Neural cell (in vitro differentiated cells): ENCODE measurements around the gene DAW1. TPM values are rescaled to one million over a fixed set of nuclear protein-coding genes. Genes with fewer than 3 reads are reported as not detected.

Source experiments
- H2AFZ ChIP-seq: fragments of 200-600, 300-800 bp; sonication (generic), shearing (Covaris generic); 2 replicates; pipeline ENCODE4 v1.6.0; 2014; ENCODE audit warnings: low read depth, mild to moderate bottlenecking, antibody characterized with exemption, low read length, moderate library complexity
- H3F3A ChIP-seq: fragments of 200-600 bp; shearing (Covaris generic); 2 replicates; pipeline ENCODE4 v1.6.1; 2016; ENCODE audit warnings: mild to moderate bottlenecking, moderate library complexity, mixed read lengths, antibody characterized with exemption, low read length; ENCODE audit not compliant: insufficient read depth, poor library complexity, severe bottlenecking
- H3K27ac ChIP-seq: fragments of 200-600, 300-800 bp; sonication (generic), shearing (Covaris generic); 2 replicates; pipeline ENCODE4 v1.5.1; 2014; ENCODE audit warnings: mild to moderate bottlenecking, low read length, moderate library complexity
- H3K27me3 ChIP-seq: fragments of 300-800, 200-600 bp; sonication (generic), shearing (Covaris generic); 2 replicates; pipeline ENCODE4 v1.6.0; 2014; ENCODE audit warnings: mild to moderate bottlenecking, low read depth, low read length, moderate library complexity; ENCODE audit not compliant: insufficient read depth
- H3K36me3 ChIP-seq: fragments of 300-800, 200-600 bp; sonication (generic), shearing (Covaris generic); 2 replicates; pipeline ENCODE4 v1.5.1; 2014; ENCODE audit warnings: mild to moderate bottlenecking, antibody characterized with exemption, low read length, moderate library complexity; ENCODE audit not compliant: insufficient read depth
- H3K4me2 ChIP-seq: fragments of 300-800, 200-600 bp; sonication (generic), shearing (Covaris generic); 2 replicates; pipeline ENCODE4 v1.6.0; 2014; ENCODE audit warnings: mild to moderate bottlenecking, low read length
- H3K4me3 ChIP-seq: fragments of 300-800, 200-600 bp; sonication (generic), shearing (Covaris generic); 2 replicates; pipeline ENCODE4 v1.5.1; 2014; ENCODE audit warnings: mild to moderate bottlenecking, low read length, moderate library complexity
- H3K79me2 ChIP-seq: fragments of 200-600 bp; shearing (Covaris generic); replicated peaks from 2 replicates; pipeline ENCODE4 v1.6.0; 2014; ENCODE audit warnings: mild to moderate bottlenecking, low read length, moderate library complexity; ENCODE audit not compliant: insufficient read depth
- H3K9ac ChIP-seq: fragments of 300-800, 200-600 bp; sonication (generic), shearing (Covaris generic); 2 replicates; pipeline ENCODE4 v1.6.1; 2016; ENCODE audit warnings: mild to moderate bottlenecking, low read length, mixed read lengths
- H3K9me2 ChIP-seq: fragments of 200-600 bp; shearing (Covaris generic); 2 replicates; pipeline ENCODE4 v1.6.1; 2016; ENCODE audit warnings: mild to moderate bottlenecking, low read length, mixed read lengths; ENCODE audit not compliant: insufficient read depth
- H3K9me3 ChIP-seq: fragments of 200-600, 300-800 bp; sonication (generic), shearing (Covaris generic); 2 replicates; pipeline ENCODE4 v1.6.1; 2016; ENCODE audit warnings: mild to moderate bottlenecking, mixed run types, low read length, moderate library complexity, mixed read lengths
- H4K20me1 ChIP-seq: fragments of 200-600 bp; shearing (Covaris generic); 2 replicates; pipeline ENCODE4 v1.6.1; 2016; ENCODE audit warnings: mild to moderate bottlenecking, mixed run types; ENCODE audit not compliant: insufficient read depth
- EP300 ChIP-seq: fragments of 450-650 bp; conservative IDR thresholded peaks from 2 replicates; pipeline ENCODE4 v1.6.1; 2014; ENCODE audit warnings: antibody characterized with exemption, mild to moderate bottlenecking, moderate library complexity; ENCODE audit not compliant: poor library complexity, severe bottlenecking
- EZH2 ChIP-seq: fragments of 200-600, 300-800 bp; shearing (Covaris generic), sonication (generic); IDR thresholded peaks from 2 replicates; pipeline ENCODE4 v1.6.1; 2014; ENCODE audit warnings: antibody characterized with exemption, low read length, borderline replicate concordance, mild to moderate bottlenecking; ENCODE audit not compliant: insufficient read depth, poor library complexity, severe bottlenecking
- MXI1 ChIP-seq: fragments of 450-650 bp; conservative IDR thresholded peaks from 2 replicates; pipeline ENCODE4 v1.6.1; 2014; ENCODE audit warnings: antibody characterized with exemption, mild to moderate bottlenecking; ENCODE audit not compliant: poor library complexity, severe bottlenecking
- POLR2AphosphoS5 ChIP-seq: IDR thresholded peaks from 2 replicates; pipeline ENCODE4 v1.6.1; 2012
- RAD21 ChIP-seq: fragments of 450-650 bp; conservative IDR thresholded peaks from 2 replicates; pipeline ENCODE4 v1.6.1; 2014; ENCODE audit warnings: antibody characterized with exemption, mild to moderate bottlenecking, moderate library complexity
- SMC3 ChIP-seq: fragments of 450-650 bp; conservative IDR thresholded peaks from 2 replicates; pipeline ENCODE4 v1.6.1; 2014; ENCODE audit warnings: antibody characterized with exemption, mild to moderate bottlenecking, moderate library complexity; ENCODE audit not compliant: poor library complexity
- TAF1 ChIP-seq: IDR thresholded peaks from 2 replicates; pipeline ENCODE4 v1.6.1; 2012; ENCODE audit warnings: low read depth
- polyA plus RNA-seq: library from polyadenylated mRNA; depleted of rRNA; stranded (reverse); fragments of >200 nt; gene quantifications from 2 replicates; pipeline ENCODE4 v1.2.3, GENCODE V29; 2014
- TF ChIP-seq, protein P1 (sequence below): IDR thresholded peaks from 2 replicates; pipeline ENCODE4 v1.6.1; 2012; ENCODE audit warnings: borderline replicate concordance
- TF ChIP-seq, protein P2 (sequence below): fragments of 450-650 bp; IDR thresholded peaks from 2 replicates; pipeline ENCODE4 v1.5.1; 2014; ENCODE audit warnings: antibody characterized with exemption, mild to moderate bottlenecking, moderate library complexity; ENCODE audit not compliant: poor library complexity, severe bottlenecking

The DAW1 gene
- polyA plus RNA-seq, 1 donor from 2014 or later, result 1.5 TPM

DNA sequence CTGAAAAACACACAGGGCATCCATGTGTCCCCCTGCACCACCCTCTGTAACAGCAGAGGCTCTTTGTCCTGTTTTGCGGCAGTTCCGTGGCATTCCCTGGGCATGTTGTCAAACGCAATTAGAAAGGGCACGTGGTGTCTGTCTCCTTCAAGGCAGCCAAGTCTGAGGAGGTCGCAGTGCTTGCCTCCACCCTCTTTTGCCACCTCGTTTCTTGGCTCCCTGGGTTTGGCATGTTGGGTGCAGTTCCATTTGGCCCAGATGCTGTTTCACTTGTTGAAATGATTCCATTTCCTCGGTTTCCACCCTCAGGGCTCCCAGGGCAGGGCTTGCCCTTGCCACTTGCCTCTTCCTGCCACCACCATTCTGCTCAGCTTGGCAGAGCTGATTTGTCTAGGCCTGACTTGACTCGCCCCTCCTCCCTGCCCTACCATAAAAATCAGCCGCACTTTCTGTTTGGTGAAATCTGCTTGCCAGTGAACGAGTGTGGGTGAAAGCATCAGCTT lies 45.4 kb upstream of the DAW1 start:
- no peak overlapping the region for H3K4me3 ChIP-seq
- H3K36me3 ChIP-seq, result no peaks in the 10 kb centered on the region
- no peaks in the 10 kb centered on the region for H3K79me2 ChIP-seq
- H3K9me2 ChIP-seq, result no peaks in the 10 kb centered on the region
- H4K20me1 ChIP-seq, result no peaks in the 10 kb centered on the region
- H2AFZ ChIP-seq, result no peak overlapping the region
- no peaks in the 10 kb centered on the region for H3K27me3 ChIP-seq
- no peaks in the 10 kb centered on the region for H3F3A ChIP-seq
- H3K27ac ChIP-seq, result no peak overlapping the region
- no peak overlapping the region for H3K4me2 ChIP-seq
- no peaks in the 10 kb centered on the region for H3K9me3 ChIP-seq
- no peak overlapping the region for H3K9ac ChIP-seq
- TF ChIP-seq MXI1, result no peak
- no peak for TF ChIP-seq SMC3
- TF ChIP-seq, protein P1, sequence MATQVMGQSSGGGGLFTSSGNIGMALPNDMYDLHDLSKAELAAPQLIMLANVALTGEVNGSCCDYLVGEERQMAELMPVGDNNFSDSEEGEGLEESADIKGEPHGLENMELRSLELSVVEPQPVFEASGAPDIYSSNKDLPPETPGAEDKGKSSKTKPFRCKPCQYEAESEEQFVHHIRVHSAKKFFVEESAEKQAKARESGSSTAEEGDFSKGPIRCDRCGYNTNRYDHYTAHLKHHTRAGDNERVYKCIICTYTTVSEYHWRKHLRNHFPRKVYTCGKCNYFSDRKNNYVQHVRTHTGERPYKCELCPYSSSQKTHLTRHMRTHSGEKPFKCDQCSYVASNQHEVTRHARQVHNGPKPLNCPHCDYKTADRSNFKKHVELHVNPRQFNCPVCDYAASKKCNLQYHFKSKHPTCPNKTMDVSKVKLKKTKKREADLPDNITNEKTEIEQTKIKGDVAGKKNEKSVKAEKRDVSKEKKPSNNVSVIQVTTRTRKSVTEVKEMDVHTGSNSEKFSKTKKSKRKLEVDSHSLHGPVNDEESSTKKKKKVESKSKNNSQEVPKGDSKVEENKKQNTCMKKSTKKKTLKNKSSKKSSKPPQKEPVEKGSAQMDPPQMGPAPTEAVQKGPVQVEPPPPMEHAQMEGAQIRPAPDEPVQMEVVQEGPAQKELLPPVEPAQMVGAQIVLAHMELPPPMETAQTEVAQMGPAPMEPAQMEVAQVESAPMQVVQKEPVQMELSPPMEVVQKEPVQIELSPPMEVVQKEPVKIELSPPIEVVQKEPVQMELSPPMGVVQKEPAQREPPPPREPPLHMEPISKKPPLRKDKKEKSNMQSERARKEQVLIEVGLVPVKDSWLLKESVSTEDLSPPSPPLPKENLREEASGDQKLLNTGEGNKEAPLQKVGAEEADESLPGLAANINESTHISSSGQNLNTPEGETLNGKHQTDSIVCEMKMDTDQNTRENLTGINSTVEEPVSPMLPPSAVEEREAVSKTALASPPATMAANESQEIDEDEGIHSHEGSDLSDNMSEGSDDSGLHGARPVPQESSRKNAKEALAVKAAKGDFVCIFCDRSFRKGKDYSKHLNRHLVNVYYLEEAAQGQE, result no peak
- no peak for TF ChIP-seq EZH2
- TF ChIP-seq RAD21, result no peak
- no peak for TF ChIP-seq POLR2AphosphoS5
- TF ChIP-seq TAF1, result no peak

DNA sequence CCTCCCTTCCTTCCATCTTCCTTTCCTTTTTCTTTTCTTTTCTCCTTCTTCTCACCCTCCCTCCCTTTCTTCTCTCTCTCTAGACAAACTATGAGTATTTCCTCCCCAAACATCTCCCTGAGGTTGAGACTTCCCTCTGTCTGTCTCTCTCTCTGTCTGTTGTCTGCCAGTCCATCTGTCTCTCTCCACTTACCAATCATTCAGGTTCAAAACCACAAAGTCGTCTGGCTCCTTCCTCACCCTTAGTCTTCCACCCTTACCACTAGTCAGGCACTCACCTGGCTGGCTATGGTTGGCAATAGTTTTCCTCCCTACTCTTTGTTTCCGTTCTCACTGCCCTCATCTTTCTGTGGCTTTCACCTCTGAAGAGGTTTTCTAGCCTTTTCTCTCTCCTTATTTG lies 44.9 kb upstream of the DAW1 start:
- Histone ChIP-seq H3K27me3 (no peaks in the 10 kb centered on the region), H3K9me3 (no peaks in the 10 kb centered on the region), H3K9me2 (no peaks in the 10 kb centered on the region), H3F3A (no peaks in the 10 kb centered on the region), H4K20me1 (no peaks in the 10 kb centered on the region), H3K4me2 (no peak overlapping the region), H3K9ac (no peak overlapping the region), H3K4me3 (no peak overlapping the region), H2AFZ (no peak overlapping the region), H3K36me3 (no peaks in the 10 kb centered on the region), H3K79me2 (no peaks in the 10 kb centered on the region), H3K27ac (no peak overlapping the region)
- no peak for TF ChIP-seq SMC3
- no peak for TF ChIP-seq EP300
- no peak for TF ChIP-seq MXI1
- TF ChIP-seq, protein P2, sequence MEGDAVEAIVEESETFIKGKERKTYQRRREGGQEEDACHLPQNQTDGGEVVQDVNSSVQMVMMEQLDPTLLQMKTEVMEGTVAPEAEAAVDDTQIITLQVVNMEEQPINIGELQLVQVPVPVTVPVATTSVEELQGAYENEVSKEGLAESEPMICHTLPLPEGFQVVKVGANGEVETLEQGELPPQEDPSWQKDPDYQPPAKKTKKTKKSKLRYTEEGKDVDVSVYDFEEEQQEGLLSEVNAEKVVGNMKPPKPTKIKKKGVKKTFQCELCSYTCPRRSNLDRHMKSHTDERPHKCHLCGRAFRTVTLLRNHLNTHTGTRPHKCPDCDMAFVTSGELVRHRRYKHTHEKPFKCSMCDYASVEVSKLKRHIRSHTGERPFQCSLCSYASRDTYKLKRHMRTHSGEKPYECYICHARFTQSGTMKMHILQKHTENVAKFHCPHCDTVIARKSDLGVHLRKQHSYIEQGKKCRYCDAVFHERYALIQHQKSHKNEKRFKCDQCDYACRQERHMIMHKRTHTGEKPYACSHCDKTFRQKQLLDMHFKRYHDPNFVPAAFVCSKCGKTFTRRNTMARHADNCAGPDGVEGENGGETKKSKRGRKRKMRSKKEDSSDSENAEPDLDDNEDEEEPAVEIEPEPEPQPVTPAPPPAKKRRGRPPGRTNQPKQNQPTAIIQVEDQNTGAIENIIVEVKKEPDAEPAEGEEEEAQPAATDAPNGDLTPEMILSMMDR, result no peak
- TF ChIP-seq RAD21, result no peak
- no peak for TF ChIP-seq EZH2
- no peak for TF ChIP-seq POLR2AphosphoS5
- TF ChIP-seq TAF1, result no peak
- TF ChIP-seq, protein P1, result no peak
